GM12873 (cell line): ENCODE measurements around the gene RICTOR.

Experiments used
- CTCF ChIP-seq: IDR thresholded peaks from 2 replicates; pipeline ENCODE4 v1.5.1; 2012; ENCODE audit warnings: low read depth, mild to moderate bottlenecking, moderate library complexity, low read length, control low read depth; ENCODE audit not compliant: insufficient read depth; ENCODE audit errors: missing control alignments

Gene RICTOR

GRCh38 chr5:39107350-39107749 is 33.2 kb upstream of the RICTOR start:
- TF ChIP-seq CTCF: no peak

- TF ChIP-seq CTCF: no peak
Measured at GRCh38 chr5:39106322-39106721, 32.1 kb upstream of the RICTOR start.

- TF ChIP-seq CTCF: no peak
Measured at GRCh38 chr5:39104221-39104620, 30.0 kb upstream of the RICTOR start.

- no peak for TF ChIP-seq CTCF
Measured at GRCh38 chr5:39102684-39103155, 28.5 kb upstream of the RICTOR start.

GRCh38 chr5:39100851-39101396 is 26.7 kb upstream of the RICTOR start:
- TF ChIP-seq CTCF: no peak

GRCh38 chr5:39100301-39100850 is 26.2 kb upstream of the RICTOR start:
- no peak for TF ChIP-seq CTCF

GRCh38 chr5:39099831-39100230 is 25.6 kb upstream of the RICTOR start:
- TF ChIP-seq CTCF: no peak
